Measurements from ENCODE around the gene THBS1.

DNA sequence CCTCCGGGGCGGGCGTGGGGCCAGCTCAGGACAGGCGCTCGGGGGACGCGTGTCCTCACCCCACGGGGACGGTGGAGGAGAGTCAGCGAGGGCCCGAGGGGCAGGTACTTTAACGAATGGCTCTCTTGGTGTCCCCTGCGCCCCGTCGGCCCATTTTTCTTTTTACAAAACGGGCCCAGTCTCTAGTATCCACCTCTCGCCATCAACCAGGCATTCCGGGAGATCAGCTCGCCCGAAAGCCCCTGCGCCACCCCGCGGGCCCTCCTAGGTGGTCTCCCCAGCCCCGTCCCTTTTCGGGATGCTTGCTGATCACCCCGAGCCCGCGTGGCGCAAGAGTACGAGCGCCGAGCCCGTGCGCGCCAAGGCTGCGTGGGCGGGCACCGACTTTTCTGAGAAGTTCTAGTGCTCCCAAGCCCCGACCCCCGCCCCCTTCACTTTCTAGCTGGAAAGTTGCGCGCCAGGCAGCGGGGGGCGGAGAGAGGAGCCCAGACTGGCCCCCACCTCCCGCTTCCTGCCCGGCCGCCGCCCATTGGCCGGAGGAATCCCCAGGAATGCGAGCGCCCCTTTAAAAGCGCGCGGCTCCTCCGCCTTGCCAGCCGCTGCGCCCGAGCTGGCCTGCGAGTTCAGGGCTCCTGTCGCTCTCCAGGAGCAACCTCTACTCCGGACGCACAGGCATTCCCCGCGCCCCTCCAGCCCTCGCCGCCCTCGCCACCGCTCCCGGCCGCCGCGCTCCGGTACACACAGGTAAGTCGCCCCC, at the start of gene THBS1:
- TF ChIP-seq EZH2phosphoT487 (IDR thresholded peaks at IDR 0.05; ENCODE audit: low read depth, severe bottlenecking, unreplicated experiment) (no peak), EZH2 (IDR thresholded peaks at IDR 0.05; ENCODE audit: borderline replicate concordance) (no peak)
- TF ChIP-seq, protein P1, sequence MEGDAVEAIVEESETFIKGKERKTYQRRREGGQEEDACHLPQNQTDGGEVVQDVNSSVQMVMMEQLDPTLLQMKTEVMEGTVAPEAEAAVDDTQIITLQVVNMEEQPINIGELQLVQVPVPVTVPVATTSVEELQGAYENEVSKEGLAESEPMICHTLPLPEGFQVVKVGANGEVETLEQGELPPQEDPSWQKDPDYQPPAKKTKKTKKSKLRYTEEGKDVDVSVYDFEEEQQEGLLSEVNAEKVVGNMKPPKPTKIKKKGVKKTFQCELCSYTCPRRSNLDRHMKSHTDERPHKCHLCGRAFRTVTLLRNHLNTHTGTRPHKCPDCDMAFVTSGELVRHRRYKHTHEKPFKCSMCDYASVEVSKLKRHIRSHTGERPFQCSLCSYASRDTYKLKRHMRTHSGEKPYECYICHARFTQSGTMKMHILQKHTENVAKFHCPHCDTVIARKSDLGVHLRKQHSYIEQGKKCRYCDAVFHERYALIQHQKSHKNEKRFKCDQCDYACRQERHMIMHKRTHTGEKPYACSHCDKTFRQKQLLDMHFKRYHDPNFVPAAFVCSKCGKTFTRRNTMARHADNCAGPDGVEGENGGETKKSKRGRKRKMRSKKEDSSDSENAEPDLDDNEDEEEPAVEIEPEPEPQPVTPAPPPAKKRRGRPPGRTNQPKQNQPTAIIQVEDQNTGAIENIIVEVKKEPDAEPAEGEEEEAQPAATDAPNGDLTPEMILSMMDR (IDR thresholded peaks at IDR 0.05; ENCODE audit: poor library complexity): no peak
